Stimulated activated CD4-positive, alpha-beta T cell treated with anti-CD3 and anti-CD28 coated beads, Interleukin-15, amount 100 ng/mL, for 1 hour (primary cell): ENCODE measurements around the gene IQCK.

Source experiments
- DNase-seq, 2 donors: peaks; one replicate each; pipeline ENCODE4 v3.0.0-alpha.2; 2020; ENCODE audit warnings: low read depth in 1 of 2, low spot score in 1 of 2

IQCK gene

DNA sequence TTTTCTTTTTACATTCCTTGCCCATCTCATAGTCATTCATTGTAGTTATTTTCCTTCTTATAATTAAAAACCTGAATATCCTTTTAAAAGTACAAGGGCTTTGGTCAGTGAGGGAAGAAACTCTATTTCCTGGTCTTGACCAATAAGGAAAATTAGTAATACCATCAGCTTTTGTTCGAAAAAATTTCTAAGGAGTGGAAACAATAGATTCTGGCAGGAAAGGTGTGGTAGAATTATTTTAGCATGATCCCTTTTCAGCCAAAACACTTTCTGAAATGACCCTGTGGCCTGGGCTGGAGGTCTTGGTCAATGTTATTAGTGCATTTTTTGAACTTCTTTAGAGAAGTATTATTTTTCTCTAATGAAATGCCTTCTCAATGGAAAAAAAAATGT lies 36.6 kb downstream of the IQCK start:
- no peak for DNase-seq

DNA sequence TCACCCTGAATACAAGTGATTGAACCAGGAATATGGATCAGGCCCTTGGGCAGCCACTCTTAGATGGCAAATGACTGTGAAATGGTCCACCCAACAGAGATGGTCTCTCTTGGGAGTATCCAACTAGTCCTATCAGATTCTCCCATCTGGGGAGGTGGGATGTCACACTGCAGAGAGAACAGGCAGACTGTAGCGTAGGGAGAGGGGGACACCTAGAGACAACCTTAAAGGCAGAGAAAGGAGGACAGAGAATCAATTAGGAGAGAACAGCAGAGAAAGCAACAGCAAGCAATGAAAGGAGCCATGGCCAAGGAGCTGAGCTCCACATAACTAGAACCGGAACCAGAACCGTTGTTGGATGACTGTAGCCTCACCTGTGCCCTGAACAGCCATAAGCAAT lies 37.2 kb downstream of the IQCK start:
- DNase-seq, result no peak

DNA sequence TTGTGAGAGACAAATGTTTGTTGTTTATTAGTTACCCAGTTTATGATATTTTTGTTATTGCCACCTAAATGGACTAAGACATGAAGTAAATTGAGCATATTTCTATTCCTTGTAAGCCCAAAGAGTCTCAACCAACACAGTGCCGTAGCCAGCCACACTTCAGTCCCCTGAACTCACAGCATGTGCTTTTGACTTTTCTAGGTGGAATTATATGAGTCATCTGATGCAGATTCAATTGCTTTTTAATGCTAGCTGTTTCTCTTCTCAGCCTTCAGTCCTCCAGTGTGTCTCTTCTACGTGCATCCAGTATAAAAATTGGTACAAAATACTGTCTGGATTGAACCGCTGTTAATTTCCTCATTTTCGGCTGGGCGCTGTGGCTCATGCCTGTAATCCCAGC lies 39.0 kb downstream of the IQCK start:
- no peak for DNase-seq

DNA sequence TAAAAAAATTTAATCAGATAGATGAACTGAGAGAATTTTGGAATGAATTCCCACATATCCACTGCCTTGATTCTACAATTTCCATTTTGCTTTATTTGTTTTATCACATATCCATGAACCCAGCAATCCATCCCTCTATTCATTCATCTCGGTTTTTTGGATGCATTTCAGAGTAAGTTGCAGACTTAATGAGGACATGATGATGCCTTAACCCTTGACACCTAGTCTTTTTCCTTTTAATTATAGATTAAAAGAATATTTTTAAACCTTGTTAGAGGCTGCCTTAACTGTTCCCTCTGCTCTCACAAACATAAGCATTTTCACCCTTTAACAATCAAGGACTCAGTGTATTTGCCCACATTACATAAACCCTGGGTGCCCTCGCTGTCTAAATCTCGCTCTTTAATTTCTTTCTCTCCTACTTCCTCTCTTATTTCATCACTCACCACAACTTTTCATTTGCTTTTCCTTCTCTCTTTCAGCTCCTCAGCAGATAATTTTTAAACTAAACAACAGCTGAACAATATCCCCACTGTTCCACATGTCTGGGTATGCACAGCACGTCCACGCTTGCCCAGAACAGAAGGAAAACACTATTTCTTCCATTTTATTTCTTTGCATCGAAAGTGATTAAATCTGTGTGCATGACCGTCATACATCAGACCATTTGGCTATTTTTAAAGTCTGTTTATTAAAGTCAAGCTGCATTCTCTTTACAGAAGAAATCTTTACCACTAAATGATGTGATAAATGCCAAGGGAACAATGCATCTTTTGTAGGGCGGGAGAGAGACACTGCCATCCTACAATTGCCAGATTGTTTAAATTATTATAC lies 39.9 kb downstream of the IQCK start:
- DNase-seq, result no peak

DNA sequence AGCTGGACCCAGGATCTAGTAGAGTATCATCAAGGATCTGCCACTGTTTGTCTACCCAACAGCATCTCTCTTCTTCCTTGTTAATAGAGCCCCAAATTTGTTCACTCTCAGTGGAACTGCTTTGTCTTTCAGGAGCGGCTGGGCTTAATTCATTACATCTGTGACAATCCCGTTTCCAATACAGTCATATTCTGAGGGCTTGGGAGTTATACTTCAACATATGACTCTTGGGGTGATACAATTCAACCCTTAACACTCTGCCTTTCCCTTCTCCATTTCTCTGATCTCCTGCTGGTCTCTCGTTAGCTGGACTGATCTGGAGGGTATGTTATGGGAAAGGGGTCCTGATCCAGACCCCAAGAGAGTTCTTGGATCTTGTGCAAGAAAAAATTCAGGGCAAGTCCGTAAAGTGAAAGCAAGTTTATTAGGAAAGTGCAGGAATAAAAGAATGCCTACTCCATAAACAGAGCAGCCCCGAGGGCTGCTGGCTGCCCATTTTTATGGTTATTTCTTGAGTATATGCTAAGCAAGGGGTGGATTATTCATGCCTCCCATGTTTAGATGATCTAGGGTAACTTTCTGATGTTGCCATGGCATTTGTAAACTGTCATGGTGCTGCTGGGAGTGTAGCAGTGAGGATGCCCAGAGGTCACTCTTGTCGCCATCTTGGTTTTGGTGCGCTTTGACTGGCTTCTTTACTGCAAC lies 42.4 kb downstream of the IQCK start:
- DNase-seq, result no peak

DNA sequence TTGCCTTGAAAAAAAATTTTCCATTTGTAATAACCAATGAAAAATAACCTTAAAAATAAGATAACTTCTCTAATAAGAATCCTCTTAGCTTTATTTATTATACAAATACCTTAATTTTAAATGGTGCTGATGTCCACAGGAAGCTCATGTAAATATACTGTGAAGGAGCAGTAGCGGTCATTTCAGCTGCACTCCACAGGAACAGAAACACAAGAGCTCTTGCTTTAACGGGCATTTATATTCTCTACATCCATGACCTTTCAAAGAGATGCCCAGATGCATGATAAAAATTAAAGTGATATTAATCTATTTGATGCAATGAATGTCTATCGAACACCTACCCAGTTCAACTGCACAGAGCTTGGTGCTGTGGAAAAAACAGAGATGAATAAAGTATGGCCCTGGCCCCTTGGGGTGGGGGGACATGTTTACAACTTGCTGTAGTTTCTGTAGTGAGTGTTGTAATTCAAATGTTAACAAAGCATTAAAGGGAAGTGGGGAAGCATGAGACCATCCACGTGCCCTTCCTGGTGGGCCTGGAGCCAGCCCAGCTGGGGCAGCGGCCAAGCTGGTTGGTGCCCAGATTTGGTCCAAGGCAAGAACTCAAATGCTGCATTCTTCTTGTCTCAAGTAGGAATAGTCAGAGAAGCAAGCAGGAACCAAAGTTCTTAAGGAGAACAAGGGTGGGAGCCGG lies 47.9 kb downstream of the IQCK start:
- DNase-seq, result no peak

DNA sequence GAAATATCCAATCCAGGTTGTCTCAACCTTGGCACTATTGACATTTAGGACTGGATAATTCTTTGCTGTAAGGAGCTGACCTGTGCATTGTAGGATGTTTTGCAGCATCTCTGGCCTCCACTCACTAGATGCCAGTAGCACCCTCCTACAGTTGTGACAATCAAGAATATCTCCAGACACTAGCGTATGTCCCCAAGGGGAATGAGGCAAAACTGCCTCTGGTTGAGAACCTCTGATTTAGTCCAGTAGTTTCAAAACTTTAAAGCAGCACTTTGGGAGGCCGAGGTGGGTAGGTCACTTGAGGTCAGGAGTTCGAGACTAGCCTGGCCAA lies 48.4 kb downstream of the IQCK start:
- DNase-seq, result no peak

DNA sequence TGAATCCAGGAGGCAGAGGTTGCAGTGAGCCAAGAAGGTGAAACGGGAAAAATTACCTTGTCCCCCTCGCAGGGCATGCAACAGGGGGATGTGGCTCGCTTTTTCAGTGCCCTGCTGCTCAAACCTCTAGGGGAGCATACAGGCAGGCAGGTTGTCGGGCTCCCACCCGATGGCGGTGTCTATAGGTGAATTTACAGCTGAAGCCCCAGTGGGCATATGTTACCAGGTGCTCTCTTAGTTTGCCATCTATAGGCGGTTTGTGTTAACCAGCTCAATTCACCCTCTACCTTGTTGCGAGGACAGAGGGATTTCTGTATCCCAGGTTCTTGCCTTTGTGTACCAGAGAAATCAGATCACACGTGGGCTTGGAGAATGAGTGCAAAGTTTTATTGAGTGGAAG lies 48.9 kb downstream of the IQCK start:
- DNase-seq, result no peak

DNA sequence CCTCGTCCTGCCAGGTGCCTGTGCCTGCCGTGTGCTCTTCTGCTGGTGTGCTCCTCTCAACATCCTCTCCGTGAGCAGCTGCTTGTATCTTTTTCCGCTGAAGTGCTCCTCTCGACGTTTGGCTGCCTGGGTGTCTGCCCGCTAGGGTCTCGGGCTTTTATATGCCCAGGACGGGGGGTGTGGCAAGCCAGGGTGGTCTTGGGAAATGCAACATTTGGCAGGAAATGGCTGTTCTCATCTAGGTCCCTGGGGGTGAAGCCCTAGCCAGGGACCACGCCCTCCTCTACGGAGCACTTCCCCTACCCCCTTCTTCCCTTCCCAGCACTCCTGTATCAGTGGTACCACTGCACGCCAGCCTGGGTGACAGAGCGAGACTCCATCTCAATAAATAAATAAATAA lies 49.4 kb downstream of the IQCK start:
- DNase-seq, result no peak

DNA sequence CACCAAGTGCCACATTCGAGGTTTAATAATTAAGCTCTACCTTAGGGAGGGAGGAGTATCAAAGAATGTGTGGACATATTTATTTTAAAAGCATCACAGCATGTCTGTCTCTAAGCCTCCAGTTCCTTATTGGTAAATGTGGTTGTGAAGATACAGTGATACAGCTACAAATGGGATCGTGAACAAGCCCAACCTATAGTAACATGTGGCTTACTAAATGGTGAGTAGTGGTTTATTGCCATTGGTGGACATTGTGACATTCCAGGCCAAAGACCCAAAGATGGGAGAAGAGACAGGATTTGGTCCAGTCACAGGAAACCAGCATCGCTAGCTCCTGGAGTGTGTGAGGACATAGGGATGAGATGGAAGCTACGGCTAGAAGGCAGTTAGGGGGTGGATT lies 51.2 kb downstream of the IQCK start:
- no peak for DNase-seq

DNA sequence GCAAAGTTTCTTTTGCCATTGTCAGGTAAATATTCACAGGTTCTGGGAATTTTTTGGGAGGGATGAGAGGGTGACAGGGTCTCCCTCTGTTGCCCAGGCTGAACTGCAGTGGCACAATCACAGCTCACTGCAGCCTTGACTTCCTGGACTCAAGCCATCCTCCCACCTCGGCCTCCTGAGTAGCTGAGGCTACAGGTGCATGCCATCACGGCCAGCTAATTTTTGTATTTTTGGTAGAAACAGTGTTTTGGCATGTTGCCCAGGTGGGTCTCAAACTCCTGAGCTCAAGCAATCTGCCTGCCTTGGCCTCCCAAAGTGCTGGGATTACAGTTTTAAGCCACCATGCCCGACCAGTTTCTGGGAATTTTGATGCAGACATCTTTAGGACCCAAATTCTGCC lies 53.0 kb downstream of the IQCK start:
- DNase-seq, result no peak

DNA sequence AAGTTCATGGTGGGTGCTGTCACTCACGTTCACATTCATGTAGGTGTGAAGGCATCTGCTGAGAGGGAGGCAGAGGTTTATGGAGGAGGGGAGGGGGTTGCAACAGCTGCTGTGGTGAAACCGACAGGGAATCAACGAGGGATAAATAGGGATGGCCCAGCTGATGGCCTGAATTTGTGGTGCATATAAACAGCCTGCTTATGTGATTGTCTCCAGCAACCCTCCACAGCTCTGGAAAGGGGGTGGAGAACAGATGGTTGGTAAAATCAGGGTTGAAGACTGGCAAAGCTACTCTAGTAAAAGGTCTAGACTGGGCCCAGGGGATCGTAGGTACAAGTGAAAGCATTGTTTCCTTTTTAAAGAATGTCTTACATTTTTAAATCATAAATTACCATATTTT lies 53.7 kb downstream of the IQCK start:
- no peak for DNase-seq

DNA sequence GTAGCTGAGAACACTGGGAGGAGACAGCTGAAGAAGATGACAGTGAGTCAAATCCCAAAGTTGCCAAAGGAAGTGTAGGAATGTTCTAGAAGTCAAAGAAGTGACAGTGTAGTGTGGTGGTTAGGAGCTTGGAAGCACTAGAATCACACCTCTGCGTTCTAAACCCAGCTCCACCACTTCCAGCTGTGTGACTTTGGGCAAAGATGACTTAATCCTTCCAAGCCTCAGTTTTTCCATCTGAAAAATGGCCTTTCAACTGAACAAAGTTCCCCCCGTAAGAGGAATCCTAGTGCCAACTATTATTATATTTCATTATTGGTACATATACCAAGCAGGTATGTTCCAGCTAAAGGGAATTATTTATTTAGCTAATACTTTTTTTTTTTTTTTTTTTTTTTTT lies 56.0 kb downstream of the IQCK start:
- DNase-seq, result no peak

DNA sequence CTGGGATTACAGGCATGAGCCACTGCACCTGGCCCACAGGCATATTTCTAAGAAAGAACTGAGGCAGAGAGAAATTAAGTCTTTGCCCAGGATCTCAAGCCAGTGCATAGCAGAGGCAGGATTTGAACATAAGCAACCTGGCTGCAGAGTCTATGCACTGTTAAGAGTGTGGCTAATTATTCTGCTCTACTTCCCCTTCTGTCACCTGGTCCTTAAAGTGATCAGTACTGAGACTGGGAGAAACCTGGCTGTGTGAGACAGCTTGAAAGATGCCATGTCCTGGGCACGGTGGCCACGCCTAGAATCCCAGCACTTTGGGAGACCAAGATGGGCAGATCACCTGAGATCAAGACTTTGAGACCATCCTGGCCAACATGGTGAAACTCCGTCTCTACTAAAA lies 58.1 kb downstream of the IQCK start:
- no peak for DNase-seq

DNA sequence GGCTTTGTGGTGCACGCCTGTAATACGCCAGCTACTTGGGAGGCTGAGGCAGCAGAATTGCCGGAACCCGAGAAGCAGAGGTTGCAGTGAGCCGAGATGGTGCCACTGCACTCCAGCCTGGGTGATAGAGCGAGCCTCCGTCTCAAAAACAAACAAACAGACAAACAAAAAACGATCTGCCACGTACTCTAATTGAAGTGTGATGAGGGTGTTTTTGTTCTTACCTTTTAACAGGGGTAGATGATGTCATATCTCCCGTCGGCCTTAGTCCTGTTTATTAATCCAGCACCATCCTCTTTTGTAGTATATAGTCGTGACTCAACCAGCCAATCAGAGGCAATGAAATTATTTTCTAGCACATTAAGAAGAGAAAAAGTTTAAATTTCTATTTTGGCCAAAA lies 58.5 kb downstream of the IQCK start:
- no peak for DNase-seq

DNA sequence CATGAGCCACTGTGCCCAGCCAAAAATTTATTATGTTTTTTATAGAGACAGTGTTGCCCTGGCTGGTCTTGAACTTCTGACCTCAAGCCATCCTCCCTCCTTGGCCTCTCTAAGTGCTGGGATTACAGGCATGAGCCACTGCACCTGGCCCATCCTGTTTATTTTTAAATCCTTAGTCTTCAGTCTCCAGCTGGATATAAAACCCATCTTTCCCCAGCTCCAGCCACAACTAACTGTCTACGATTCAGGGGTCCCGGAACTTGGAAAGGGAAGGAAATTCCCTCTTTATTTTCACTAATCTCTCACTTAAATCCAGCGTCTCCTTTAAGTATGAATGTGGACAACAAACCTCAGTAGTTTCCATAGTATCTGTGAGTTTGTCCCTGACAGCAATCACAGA lies 62.2 kb downstream of the IQCK start:
- no peak for DNase-seq

DNA sequence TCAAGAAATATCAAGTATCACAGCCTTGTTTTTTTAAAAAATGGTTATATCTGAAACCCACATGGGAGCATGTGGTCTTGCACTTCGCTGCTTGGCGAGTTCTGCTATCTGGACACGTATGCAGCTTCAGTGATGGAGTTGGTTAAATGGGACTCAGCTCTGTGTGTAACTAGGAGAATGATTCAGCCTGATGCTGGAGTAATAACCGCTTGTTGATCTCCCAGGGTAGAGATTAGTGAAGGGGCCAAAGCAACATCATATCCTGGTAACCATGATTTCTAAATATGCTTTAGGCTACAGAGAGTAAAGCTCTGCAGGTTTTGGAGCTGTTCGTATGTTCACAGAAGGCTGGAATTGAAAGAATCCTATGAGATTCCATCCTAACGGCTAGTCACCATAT lies 63.2 kb downstream of the IQCK start:
- DNase-seq, result no peak

DNA sequence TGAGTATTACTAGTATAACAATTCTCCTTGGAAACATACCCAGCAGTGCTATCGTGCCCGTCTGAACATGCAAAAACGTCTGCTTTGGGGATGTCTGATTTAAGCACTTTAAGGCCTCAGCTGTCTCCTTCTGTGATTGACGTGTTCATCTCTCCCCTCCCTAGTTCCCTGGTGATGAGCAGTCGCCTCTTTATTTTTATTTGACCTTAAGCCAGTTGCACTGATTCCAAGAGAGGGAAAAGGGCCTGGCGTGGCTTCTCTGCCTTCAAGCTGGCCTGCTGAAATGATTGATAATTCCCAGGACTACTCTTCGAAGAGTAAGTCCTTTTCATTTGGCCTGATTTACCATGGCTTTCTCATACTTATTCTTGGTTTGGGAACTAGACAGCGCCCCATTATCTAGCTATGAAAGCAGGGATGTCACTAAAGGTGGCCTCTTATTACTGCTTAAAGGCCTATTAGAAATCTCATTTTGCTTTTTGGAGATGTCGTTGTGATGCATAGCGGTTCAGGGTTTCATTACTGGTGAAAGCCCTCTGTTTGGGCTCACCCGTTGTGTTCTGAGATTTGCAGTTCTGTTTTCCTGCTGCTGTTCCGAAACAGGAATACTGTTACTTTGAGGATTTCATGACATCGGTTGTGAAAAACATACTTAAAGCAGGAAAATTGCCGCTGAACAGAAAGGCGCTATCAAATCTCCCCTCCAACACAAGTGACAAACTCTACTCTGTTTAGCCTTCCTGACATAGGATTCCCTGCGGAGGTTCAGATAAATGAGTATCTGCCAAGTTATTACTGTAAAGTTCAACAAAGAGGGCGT lies 65.5 kb downstream of the IQCK start:
- no peak for DNase-seq

DNA sequence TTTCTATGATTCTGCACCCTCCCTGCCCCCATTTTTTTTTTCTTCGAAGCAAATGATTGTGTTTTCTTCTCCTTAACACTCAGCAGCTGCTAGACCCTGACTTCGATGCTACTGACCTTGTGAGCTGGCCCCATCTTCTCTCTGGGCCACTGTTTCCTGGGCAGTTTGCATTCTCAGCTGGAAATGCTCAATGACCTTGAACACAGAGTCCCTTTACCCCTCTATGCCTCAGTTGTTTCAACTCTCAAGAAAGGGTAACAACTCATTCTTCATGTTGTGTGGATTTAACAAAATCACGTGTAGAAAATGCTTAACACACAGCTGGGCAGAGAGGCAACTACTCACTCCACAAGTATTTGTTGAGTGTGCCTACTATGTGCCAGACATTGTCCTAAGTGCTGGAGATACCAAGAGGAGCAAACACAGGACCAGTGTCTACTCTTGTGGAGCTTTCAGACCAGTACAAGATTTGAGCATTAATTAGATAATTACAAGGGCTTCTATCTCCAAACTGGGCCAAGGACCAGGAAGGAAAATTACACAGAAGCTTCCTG lies 66.2 kb downstream of the IQCK start:
- no peak for DNase-seq

DNA sequence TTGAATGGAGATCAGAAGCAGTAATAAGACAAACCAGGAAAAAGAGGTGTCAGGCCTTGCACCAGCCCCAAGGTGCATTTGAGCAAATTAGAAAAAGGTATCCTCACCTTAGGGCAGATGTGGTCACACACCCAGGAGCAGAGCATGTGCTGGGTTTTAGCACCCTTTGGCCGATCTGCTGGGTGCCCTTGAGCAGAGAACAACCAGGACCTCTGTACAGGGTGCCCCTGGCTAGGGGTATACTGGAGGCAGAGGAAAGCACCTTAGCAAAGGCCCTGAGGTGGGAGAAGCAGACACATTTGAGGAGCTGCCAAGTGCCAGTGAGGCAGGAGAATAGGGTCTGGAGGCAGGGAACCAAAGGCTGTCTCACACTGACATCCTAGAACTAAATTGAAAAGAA lies 67.0 kb downstream of the IQCK start:
- DNase-seq, result no peak

DNA sequence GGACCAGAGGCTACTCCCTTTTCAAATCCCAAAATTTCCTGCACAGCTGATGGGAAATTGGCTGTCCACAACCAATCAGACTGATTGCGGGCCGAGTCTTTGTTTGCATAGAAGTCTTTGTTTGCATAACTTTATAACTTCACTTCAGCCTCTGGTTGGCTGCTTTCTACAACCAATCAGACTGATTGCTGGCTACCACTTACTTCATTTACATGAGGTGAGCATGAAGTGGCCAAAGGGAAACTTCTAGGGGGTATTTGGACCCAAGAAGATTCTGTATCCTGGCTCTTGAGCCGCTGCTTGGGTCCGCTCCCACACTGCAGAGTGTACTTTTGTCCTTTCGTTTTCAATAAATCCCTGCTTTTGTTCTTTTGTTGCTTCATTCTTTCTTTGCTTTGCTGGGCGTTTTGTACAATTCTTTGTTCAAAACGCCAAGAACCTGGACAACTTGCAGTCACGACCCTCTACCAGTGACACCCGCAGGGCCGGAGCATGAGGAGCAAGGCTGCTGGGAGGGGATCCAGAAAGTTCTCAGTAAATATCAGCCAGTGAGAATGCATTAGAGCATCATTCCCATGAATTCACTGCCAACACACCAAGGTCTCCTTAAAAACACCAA lies 67.5 kb downstream of the IQCK start:
- DNase-seq, result no peak
